ENCODE results near the gene MS4A4E.

Gene MS4A4E

DNA sequence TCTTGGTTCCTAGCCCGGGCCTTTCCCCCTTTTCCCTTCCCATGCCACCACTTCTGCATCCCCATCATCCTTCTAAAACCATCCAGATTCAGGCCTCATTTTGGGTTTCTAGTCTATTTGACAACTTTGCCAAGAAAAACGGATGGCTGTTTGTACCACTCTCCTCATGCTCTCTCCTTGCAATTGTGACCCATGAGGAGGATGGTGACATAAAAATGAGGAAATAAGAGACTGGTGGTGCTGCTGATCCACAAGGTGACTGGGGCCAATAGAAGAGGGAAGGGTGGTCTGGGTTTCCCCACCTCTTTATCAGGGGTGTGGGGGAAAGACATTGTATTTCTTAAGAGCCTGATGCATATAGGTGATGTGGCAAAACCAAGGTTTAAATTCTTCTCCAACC is 38.5 kb upstream of the MS4A4E start:
- H3K4me1 ChIP-seq (ENCODE audit: control insufficient read depth, insufficient read depth, low read length) = no peaks in the 10 kb centered on the region
- H3K4me3 ChIP-seq (ENCODE audit: low read depth, low read length) = no peak overlapping the region
- ChIA-PET POLR2A (no interaction called here), CTCF (no interaction called here)
- no peaks in the 10 kb centered on the region for H3K36me3 ChIP-seq (ENCODE audit: control insufficient read depth in 2 of 2, insufficient read depth in 1 of 2, low read length in 2 of 2)
- H3K9me3 ChIP-seq (ENCODE audit: control insufficient read depth, insufficient read depth, low read depth, low read length) = no peaks in the 10 kb centered on the region
- TF ChIP-seq, protein P1, sequence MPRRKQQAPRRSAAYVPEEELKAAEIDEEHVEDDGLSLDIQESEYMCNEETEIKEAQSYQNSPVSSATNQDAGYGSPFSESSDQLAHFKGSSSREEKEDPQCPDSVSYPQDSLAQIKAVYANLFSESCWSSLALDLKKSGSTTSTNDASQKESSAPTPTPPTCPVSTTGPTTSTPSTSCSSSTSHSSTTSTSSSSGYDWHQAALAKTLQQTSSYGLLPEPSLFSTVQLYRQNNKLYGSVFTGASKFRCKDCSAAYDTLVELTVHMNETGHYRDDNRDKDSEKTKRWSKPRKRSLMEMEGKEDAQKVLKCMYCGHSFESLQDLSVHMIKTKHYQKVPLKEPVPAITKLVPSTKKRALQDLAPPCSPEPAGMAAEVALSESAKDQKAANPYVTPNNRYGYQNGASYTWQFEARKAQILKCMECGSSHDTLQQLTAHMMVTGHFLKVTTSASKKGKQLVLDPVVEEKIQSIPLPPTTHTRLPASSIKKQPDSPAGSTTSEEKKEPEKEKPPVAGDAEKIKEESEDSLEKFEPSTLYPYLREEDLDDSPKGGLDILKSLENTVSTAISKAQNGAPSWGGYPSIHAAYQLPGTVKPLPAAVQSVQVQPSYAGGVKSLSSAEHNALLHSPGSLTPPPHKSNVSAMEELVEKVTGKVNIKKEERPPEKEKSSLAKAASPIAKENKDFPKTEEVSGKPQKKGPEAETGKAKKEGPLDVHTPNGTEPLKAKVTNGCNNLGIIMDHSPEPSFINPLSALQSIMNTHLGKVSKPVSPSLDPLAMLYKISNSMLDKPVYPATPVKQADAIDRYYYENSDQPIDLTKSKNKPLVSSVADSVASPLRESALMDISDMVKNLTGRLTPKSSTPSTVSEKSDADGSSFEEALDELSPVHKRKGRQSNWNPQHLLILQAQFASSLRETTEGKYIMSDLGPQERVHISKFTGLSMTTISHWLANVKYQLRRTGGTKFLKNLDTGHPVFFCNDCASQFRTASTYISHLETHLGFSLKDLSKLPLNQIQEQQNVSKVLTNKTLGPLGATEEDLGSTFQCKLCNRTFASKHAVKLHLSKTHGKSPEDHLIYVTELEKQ (tag by site-specific recombination; IDR thresholded peaks at IDR 0.05; ENCODE audit: borderline replicate concordance) = no peak
- TF ChIP-seq ZNF830 (tag by site-specific recombination; IDR thresholded peaks at IDR 0.05; ENCODE audit: low read depth) (no peak), GLIS2 (tag by site-specific recombination; IDR thresholded peaks at IDR 0.05) (no peak), ZNF768 (tag by site-specific recombination; IDR thresholded peaks at IDR 0.05) (no peak), ZNF184 (tag by site-specific recombination; IDR thresholded peaks at IDR 0.05) (no peak), ZNF311 (tag by site-specific recombination; IDR thresholded peaks at IDR 0.05; ENCODE audit: borderline replicate concordance) (no peak), KLF9 (tag by site-specific recombination; IDR thresholded peaks at IDR 0.05; ENCODE audit: low read depth) (no peak), ZNF239 (tag by site-specific recombination; IDR thresholded peaks at IDR 0.05) (no peak), ZNF391 (tag by site-specific recombination; IDR thresholded peaks at IDR 0.05; ENCODE audit: borderline replicate concordance, low read depth) (no peak), ZXDB (tag by site-specific recombination; IDR thresholded peaks at IDR 0.05) (no peak), ZNF558 (tag by site-specific recombination; IDR thresholded peaks at IDR 0.05) (no peak), ZNF16 (tag by site-specific recombination; IDR thresholded peaks at IDR 0.05; ENCODE audit: low read depth) (no peak), ZNF121 (tag by site-specific recombination; IDR thresholded peaks at IDR 0.05) (no peak), ZBTB20 (tag by site-specific recombination; IDR thresholded peaks at IDR 0.05) (no peak)
- TF ChIP-seq, protein P2, sequence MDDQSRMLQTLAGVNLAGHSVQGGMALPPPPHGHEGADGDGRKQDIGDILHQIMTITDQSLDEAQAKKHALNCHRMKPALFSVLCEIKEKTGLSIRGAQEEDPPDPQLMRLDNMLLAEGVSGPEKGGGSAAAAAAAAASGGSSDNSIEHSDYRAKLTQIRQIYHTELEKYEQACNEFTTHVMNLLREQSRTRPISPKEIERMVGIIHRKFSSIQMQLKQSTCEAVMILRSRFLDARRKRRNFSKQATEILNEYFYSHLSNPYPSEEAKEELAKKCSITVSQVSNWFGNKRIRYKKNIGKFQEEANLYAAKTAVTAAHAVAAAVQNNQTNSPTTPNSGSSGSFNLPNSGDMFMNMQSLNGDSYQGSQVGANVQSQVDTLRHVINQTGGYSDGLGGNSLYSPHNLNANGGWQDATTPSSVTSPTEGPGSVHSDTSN (CRISPR knock-in tag; IDR thresholded peaks at IDR 0.05) = no peak
- TF ChIP-seq, protein P3, sequence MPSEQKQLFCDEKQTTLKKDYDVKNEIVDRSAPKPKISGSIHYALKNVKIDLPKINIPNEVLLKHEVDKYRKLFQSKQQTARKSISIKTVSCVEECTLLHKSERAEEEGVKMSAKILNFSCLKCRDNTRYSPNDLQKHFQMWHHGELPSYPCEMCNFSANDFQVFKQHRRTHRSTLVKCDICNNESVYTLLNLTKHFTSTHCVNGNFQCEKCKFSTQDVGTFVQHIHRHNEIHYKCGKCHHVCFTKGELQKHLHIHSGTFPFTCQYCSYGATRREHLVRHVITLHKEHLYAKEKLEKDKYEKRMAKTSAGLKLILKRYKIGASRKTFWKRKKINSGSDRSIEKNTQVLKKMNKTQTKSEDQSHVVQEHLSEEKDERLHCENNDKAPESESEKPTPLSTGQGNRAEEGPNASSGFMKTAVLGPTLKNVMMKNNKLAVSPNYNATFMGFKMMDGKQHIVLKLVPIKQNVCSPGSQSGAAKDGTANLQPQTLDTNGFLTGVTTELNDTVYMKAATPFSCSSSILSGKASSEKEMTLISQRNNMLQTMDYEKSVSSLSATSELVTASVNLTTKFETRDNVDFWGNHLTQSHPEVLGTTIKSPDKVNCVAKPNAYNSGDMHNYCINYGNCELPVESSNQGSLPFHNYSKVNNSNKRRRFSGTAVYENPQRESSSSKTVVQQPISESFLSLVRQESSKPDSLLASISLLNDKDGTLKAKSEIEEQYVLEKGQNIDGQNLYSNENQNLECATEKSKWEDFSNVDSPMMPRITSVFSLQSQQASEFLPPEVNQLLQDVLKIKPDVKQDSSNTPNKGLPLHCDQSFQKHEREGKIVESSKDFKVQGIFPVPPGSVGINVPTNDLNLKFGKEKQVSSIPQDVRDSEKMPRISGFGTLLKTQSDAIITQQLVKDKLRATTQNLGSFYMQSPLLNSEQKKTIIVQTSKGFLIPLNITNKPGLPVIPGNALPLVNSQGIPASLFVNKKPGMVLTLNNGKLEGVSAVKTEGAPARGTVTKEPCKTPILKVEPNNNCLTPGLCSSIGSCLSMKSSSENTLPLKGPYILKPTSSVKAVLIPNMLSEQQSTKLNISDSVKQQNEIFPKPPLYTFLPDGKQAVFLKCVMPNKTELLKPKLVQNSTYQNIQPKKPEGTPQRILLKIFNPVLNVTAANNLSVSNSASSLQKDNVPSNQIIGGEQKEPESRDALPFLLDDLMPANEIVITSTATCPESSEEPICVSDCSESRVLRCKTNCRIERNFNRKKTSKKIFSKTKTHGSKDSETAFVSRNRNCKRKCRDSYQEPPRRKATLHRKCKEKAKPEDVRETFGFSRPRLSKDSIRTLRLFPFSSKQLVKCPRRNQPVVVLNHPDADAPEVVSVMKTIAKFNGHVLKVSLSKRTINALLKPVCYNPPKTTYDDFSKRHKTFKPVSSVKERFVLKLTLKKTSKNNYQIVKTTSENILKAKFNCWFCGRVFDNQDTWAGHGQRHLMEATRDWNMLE (tag by site-specific recombination; conservative IDR thresholded peaks at IDR 0.05; ENCODE audit: low read depth) = no peak
- H3K27ac ChIP-seq (ENCODE audit: extremely low read depth, low read depth, low read length) = no peak overlapping the region

DNA sequence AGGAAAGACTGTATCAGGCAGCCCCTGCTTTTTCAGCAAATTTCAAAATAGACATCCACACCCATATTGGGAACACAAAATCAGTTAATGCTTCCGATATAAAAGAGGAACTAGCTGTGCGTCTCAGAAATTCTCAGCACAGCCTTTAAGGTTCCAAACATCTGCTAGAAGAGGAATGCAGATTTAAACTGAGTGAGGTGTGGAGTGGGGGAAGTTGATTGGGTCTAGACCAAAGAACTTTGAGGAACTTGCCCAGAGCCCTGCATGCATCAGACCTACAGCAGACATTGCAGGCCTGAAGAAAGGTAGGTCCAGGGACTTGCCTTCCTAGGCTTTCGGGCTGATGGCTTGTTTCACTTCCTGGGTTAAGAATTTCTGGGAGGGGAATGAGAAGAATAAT is 37.5 kb upstream of the MS4A4E start, which contains the start of gene MS4A4A:
Gene MS4A4A (plus strand): TSS at position 255 of the 400 bp plus-strand sequence. CDS start 10 bp downstream, at position 265.
- no peak within 1 kb of the TSS for H3K27ac ChIP-seq (ENCODE audit: extremely low read depth, low read depth, low read length)
- no peaks in the 10 kb centered on the region for H3K9me3 ChIP-seq (ENCODE audit: control insufficient read depth, insufficient read depth, low read depth, low read length)
- H3K4me3 ChIP-seq (ENCODE audit: low read depth, low read length) = no peak within 1 kb of the TSS
- CTCF ChIA-PET = interaction anchor here (0.6 kb wide), 1 partner anchor 115 kb away, joined by 3 read pairs; no protein-coding TSS in a partner anchor
- POLR2A ChIA-PET = no interaction called here
- H3K36me3 ChIP-seq (ENCODE audit: control insufficient read depth in 2 of 2, insufficient read depth in 1 of 2, low read length in 2 of 2) = no peaks in the 10 kb centered on the region
- no peaks in the 10 kb centered on the region for H3K4me1 ChIP-seq (ENCODE audit: control insufficient read depth, insufficient read depth, low read length)
- TF ChIP-seq SP7 (tag by site-specific recombination; IDR thresholded peaks at IDR 0.05) (no peak), ZNF776 (tag by site-specific recombination; IDR thresholded peaks at IDR 0.05; ENCODE audit: borderline replicate concordance) (no peak), ZNF23 (tag by site-specific recombination; IDR thresholded peaks at IDR 0.05; ENCODE audit: borderline replicate concordance) (no peak), ZNF302 (tag by site-specific recombination; IDR thresholded peaks at IDR 0.05; ENCODE audit: low read depth) (no peak), ZNF391 (tag by site-specific recombination; IDR thresholded peaks at IDR 0.05; ENCODE audit: borderline replicate concordance, low read depth) (no peak), ZNF473 (tag by site-specific recombination; IDR thresholded peaks at IDR 0.05) (no peak), KLF1 (tag by site-specific recombination; IDR thresholded peaks at IDR 0.05) (no peak), ZNF274 (IDR thresholded peaks at IDR 0.05; ENCODE audit: low read length) (no peak), ZNF274 (tag by site-specific recombination; IDR thresholded peaks at IDR 0.05; ENCODE audit: borderline replicate concordance) (no peak)
- TF ChIP-seq, protein P4, sequence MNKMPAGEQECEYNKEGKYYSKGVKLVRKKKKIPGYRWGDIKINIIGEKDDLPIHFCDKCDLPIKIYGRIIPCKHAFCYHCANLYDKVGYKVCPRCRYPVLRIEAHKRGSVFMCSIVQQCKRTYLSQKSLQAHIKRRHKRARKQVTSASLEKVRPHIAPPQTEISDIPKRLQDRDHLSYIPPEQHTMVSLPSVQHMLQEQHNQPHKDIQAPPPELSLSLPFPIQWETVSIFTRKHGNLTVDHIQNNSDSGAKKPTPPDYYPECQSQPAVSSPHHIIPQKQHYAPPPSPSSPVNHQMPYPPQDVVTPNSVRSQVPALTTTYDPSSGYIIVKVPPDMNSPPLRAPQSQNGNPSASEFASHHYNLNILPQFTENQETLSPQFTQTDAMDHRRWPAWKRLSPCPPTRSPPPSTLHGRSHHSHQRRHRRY (tag by site-specific recombination; IDR thresholded peaks at IDR 0.05) = no peak

Measured in HEK293 (cell line).